Chondrocyte (in vitro differentiated cells): ENCODE results near the gene PROC. TPM values are rescaled to one million over a fixed set of nuclear protein-coding genes. Genes with fewer than 3 reads are reported as not detected.

ENCODE experiments used
- DNase-seq: peaks from one replicate; pipeline ENCODE4 v3.0.0; 2021; ENCODE audit warnings: mixed read lengths, low spot score
- H3K27ac Mint-ChIP-seq: one replicate; pipeline ENCODE4 v1.8.0; 2021; ENCODE audit warnings: mild to moderate bottlenecking, moderate library complexity, mixed read lengths; ENCODE audit not compliant: unreplicated experiment
- H3K27me3 Mint-ChIP-seq: 2 replicates; pipeline ENCODE4 v1.8.0; 2021; ENCODE audit warnings: low read depth, mixed read lengths
- H3K36me3 Mint-ChIP-seq: 2 replicates; pipeline ENCODE4 v1.8.0; 2021; ENCODE audit warnings: low read depth, mixed read lengths
- H3K4me1 Mint-ChIP-seq: 2 replicates; pipeline ENCODE4 v1.8.0; 2021; ENCODE audit warnings: low read depth, mild to moderate bottlenecking, mixed read lengths
- H3K4me3 Mint-ChIP-seq: one replicate; pipeline ENCODE4 v1.8.0; 2021; ENCODE audit warnings: mild to moderate bottlenecking, moderate library complexity, mixed read lengths; ENCODE audit not compliant: unreplicated experiment
- H3K9me3 Mint-ChIP-seq: 2 replicates; pipeline ENCODE4 v1.8.0; 2021; ENCODE audit warnings: low read depth, mixed read lengths
- total RNA-seq: library from RNA; stranded (reverse); gene quantifications from 3 replicates; pipeline ENCODE4 v1.2.1, GENCODE V29; 2021
- TF ChIP-seq, protein P1 (sequence below): fragments of 200-600 bp; sonication (generic); IDR thresholded peaks from 2 replicates; pipeline ENCODE4 v1.5.0; 2021; ENCODE audit warnings: antibody characterized with exemption, mild to moderate bottlenecking, moderate library complexity

Gene PROC
- total RNA-seq, 1 donor from 2014 or later = 2.7 TPM

DNA sequence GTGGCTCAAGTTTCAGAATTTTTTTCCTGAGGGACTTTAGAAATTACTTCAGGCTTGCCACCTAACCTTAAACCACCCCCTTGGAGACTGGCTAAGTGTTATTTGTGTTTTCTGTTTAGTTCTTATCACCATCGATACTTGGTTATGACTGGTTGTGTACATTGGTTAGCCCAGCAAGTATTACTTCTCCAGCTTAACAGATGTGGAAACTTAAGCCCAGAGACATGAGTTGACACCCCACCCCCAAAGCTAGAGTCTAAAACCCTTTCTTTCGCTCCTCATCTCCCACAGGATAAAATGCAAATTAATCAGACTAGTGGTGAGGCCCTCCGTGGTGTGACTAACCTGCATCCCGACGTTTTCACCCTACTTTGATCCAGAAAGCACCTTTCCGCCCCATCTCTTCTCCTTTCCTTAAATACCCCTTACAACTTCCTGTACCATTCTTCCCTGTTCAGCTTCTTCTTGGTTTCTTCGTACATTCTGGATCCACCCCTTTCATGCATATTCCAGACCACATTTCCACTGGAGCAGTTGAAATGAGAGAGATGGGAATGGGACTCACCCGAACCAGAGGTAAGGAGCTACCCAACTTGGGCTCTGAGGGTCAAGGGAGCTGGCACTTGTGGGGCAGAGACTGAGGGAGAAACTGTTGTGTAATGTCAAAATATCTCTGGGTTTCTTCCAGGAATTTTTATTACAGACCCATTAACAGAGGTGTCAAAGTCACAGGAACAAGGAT lies 29.6 kb upstream of the PROC start:
- peak overlapping the region; percentile 80 for H3K4me3 Mint-ChIP-seq
- H3K27ac Mint-ChIP-seq = peak overlapping the region; percentile 96
- TF ChIP-seq, protein P1, sequence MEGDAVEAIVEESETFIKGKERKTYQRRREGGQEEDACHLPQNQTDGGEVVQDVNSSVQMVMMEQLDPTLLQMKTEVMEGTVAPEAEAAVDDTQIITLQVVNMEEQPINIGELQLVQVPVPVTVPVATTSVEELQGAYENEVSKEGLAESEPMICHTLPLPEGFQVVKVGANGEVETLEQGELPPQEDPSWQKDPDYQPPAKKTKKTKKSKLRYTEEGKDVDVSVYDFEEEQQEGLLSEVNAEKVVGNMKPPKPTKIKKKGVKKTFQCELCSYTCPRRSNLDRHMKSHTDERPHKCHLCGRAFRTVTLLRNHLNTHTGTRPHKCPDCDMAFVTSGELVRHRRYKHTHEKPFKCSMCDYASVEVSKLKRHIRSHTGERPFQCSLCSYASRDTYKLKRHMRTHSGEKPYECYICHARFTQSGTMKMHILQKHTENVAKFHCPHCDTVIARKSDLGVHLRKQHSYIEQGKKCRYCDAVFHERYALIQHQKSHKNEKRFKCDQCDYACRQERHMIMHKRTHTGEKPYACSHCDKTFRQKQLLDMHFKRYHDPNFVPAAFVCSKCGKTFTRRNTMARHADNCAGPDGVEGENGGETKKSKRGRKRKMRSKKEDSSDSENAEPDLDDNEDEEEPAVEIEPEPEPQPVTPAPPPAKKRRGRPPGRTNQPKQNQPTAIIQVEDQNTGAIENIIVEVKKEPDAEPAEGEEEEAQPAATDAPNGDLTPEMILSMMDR = no peak
- H3K27me3 Mint-ChIP-seq = no peaks in the 10 kb centered on the region
- H3K36me3 Mint-ChIP-seq = peaks cover 1% of the 10 kb centered on the region
- H3K4me1 Mint-ChIP-seq = peaks cover 60% of the 10 kb centered on the region
- H3K9me3 Mint-ChIP-seq = peaks cover 11% of the 10 kb centered on the region
- DNase-seq = no peak

DNA sequence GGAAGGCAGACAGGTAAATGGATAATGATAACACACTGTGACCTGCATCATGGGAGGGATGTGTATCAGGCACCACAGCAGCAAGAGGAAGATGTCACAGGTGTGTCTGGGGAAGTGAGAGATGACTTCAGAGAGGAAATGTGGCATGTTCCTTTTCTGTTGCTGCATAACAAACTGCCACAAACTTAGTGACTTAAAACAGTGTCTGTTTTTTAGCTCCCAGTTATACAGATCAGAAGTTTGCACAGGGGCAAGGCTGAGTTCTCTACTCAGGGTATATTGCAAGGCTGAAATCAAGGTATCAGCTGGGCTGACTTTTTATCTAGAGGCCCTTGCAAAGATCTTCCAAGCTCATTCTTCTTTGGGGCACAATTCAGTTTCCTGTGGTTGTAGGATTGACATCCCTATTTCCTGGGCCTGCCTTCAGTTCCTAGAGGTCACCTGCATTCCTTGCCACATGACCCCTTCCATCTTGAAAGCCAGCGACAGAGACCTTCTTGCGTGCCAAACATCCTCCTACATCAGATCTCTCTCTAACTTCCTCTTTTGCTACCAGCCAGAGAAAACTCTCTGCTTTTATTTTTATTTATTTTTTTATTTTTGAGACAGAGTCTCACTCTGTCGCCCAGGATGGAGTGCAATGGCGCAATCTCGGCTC lies 28.3 kb upstream of the PROC start:
- H3K9me3 Mint-ChIP-seq = peaks cover 14% of the 10 kb centered on the region
- peaks cover 1% of the 10 kb centered on the region for H3K36me3 Mint-ChIP-seq
- no peak for DNase-seq
- peaks cover 60% of the 10 kb centered on the region for H3K4me1 Mint-ChIP-seq
- H3K4me3 Mint-ChIP-seq = no peak overlapping the region
- H3K27ac Mint-ChIP-seq = no peak overlapping the region
- H3K27me3 Mint-ChIP-seq = no peaks in the 10 kb centered on the region
- TF ChIP-seq, protein P1 = no peak

DNA sequence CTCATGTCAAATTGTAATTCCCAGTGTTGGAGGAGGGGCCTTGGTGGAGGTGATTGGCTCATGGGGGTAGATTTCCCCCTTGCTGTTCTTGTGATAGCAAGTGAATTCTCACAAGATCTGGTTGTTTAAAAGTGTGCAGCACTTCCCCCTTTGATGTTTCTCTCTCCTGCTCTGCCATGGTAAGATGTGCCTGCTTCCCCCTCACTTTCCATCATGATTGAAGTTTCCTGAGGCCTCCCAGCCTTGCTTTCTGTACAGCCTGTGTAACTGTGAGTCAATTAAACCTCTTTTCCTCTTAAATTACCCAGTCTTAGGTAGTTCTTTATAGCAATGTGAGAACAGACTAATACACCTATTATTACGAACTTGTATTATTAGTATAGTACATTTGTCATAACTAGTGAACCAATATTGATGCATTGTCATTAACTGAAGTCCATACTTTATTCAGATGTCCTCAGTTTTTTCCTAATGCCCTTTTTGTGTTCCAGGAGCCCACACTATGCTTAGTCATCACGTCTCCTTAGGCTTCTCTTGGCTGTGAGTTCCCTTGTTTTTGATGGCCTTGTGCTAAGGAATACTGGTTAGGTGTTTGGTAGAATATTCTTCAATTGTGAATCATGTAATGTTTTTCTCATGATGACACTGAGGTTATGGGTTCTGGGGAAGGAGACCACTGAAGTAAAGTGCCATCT lies 25.9 kb upstream of the PROC start:
- Mint-ChIP-seq H3K27me3 (no peaks in the 10 kb centered on the region), H3K36me3 (peaks cover 1% of the 10 kb centered on the region), H3K27ac (peak overlapping the region; percentile 93), H3K4me1 (peaks cover 47% of the 10 kb centered on the region), H3K4me3 (no peak overlapping the region), H3K9me3 (peaks cover 14% of the 10 kb centered on the region)
- DNase-seq = no peak
- TF ChIP-seq, protein P1 = no peak

DNA sequence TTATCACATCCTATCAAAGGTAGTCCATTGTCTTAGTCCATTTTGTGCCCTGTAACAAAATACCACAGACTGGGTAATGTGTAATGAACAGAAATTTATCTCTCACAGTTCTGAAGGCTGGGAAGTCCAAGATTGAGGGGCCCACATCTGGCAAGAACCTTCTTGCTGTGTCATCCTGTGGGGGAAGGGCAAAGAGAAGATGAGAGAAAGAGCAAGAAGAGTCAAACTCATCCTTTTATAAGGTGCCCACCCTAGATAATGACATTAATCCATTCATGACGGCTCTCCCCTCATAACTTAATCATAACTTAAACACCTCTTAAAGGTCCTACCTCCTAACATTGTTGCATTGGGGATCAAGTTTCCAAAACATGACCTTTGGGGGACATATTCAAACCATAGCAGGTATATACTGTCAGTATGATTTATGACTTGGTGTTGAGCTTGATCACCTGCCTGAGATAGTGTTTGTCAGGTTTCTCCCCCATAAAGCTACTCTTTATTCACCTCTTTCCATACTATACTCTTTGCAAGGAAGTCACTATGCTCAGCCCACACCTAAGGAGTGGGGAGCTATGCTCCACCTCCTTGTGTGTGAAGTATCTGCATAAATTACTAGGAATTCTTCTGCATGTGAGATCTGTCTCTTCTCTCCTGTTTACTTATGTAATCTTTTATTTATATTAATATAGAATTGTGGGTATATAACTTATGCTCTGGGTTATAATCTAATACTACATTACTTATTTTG lies 25.2 kb upstream of the PROC start:
- Mint-ChIP-seq H3K36me3 (peaks cover 1% of the 10 kb centered on the region), H3K27me3 (no peaks in the 10 kb centered on the region), H3K9me3 (peaks cover 14% of the 10 kb centered on the region), H3K4me1 (peaks cover 54% of the 10 kb centered on the region), H3K4me3 (no peak overlapping the region), H3K27ac (peak overlapping the region; percentile 93)
- DNase-seq = no peak
- TF ChIP-seq, protein P1 = no peak

DNA sequence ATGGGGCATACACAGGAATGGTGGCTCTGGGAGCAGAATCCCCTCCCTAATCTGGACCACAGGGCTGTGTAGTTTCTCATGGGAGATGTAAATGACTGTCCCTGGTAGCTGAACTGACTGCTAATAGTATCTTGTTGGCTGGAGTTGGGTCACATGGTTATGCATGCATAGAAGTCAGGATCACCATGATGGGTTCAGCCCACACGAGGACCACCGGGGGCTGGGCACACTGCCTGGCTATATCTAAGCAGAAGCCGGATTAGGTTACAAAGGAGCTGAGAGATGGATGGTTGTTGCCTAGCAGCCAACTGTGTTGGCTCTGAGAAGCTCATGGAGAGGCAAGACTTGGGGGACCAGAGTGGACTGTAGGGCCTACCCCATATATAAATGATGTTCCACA lies 23.7 kb upstream of the PROC start:
- Mint-ChIP-seq H3K27me3 (no peaks in the 10 kb centered on the region), H3K36me3 (peaks cover 1% of the 10 kb centered on the region), H3K4me1 (peaks cover 59% of the 10 kb centered on the region), H3K27ac (peak overlapping the region; percentile 77), H3K4me3 (no peak overlapping the region), H3K9me3 (peaks cover 14% of the 10 kb centered on the region)
- DNase-seq = no peak
- TF ChIP-seq, protein P1 = no peak
